ENCODE results near the gene LPAR1. TPM values are rescaled to one million over a fixed set of nuclear protein-coding genes. Genes with fewer than 3 reads are reported as not detected.

The LPAR1 gene
- total and polyA plus RNA-seq, 2 of the 8 experiments (the other 6 are each of a cell fraction or from before 2014, with no cell fraction given), result 3.4 to 5.1 TPM

GRCh38 chr9:110837401-110838005 lies 200.8 kb downstream of the LPAR1 start:
- Histone ChIP-seq H3K4me2 (ENCODE audit: insufficient read depth in 1 of 2, low read depth in 2 of 2, low read length in 2 of 2) (no peak overlapping the region), H3K4me1 (replicated peaks in 1 of 4; ENCODE audit: control insufficient read depth in 3 of 4, insufficient read depth in 4 of 4, low read length in 3 of 4) (no peaks in the 10 kb centered on the region), H4K5ac (ENCODE audit: insufficient read length, low read depth, low read length) (no peak overlapping the region), H3K36me3 (ENCODE audit: control insufficient read depth in 2 of 4, insufficient read depth in 4 of 4, low read length in 3 of 4) (no peaks in the 10 kb centered on the region), H4K91ac (replicated peaks; ENCODE audit: insufficient read length, low read length) (no peak overlapping the region), H2BK20ac (ENCODE audit: low read length) (no peak overlapping the region), H3K23ac (ENCODE audit: insufficient read length) (no peak overlapping the region), H3K18ac (ENCODE audit: extremely low read depth, low read length) (no peak overlapping the region), H2BK5ac (ENCODE audit: low read depth, low read length) (no peak overlapping the region), H3K14ac (ENCODE audit: insufficient read length) (no peak overlapping the region), H2AFZ (ENCODE audit: low read length) (no peak overlapping the region), H3K23me2 (ENCODE audit: low read depth, low read length) (no peaks in the 10 kb centered on the region), H2BK12ac (ENCODE audit: low read depth, low read length) (no peak overlapping the region), H3K4me3 (ENCODE audit: extremely low read depth in 1 of 4, insufficient read depth in 2 of 4, low read depth in 3 of 4, low read length in 4 of 4) (no peak overlapping the region), H3K27ac (ENCODE audit: low read depth, low read length) (no peak overlapping the region), H4K8ac (ENCODE audit: extremely low read depth, insufficient read depth, low read length) (no peak overlapping the region), H3K4ac (replicated peaks; ENCODE audit: insufficient read length, low read depth, low read length) (no peak overlapping the region), H3K79me2 (ENCODE audit: control insufficient read depth in 1 of 2, insufficient read depth in 2 of 2, low read length in 2 of 2) (no peaks in the 10 kb centered on the region), H4K20me1 (replicated peaks in 1 of 2; ENCODE audit: control insufficient read depth in 1 of 2, insufficient read depth in 2 of 2, low read length in 2 of 2) (no peaks in the 10 kb centered on the region), H3K9me3 (ENCODE audit: insufficient read depth in 2 of 2, low read depth in 1 of 2, low read length in 1 of 2) (no peaks in the 10 kb centered on the region), H3K27me3 (replicated peaks in 1 of 4; ENCODE audit: control insufficient read depth in 3 of 4, extremely low read depth in 1 of 4, insufficient read depth in 3 of 4, low read length in 3 of 4) (no peaks in the 10 kb centered on the region), H3K79me1 (ENCODE audit: low read depth, low read length) (no peaks in the 10 kb centered on the region), H2AK5ac (ENCODE audit: low read depth, low read length) (no peak overlapping the region), H3K56ac (replicated peaks; ENCODE audit: insufficient read length, low read depth, low read length) (no peak overlapping the region), H2BK15ac (ENCODE audit: low read length) (no peak overlapping the region), H2BK120ac (replicated peaks; ENCODE audit: low read depth, low read length) (no peak overlapping the region), H3K9ac (replicated peaks in 1 of 4; ENCODE audit: extremely low read depth in 1 of 4, low read depth in 3 of 4, low read length in 3 of 4) (no peak overlapping the region)
- no peak for FAIRE-seq
- DNase-seq (ENCODE audit: low read depth in 1 of 2, low spot score in 2 of 2), result no peak
- ChIA-PET CTCF (ENCODE audit: partially characterized antibody) (no interaction called here), POLR2A (ENCODE audit: partially characterized antibody) (no interaction called here)
- WGBS, 2 experiments (ENCODE audit: extremely low coverage in 1 of 2, insufficient coverage in 1 of 2, insufficient read length in 1 of 2, insufficient replicate concordance in 2 of 2, low coverage in 1 of 2, low lambda C conversion rate in 2 of 2, missing lambda C conversion rate in 1 of 2), result 87% methylated on average over 2 of the region's 2 CpGs; no CpG with 5 or more reads in 1 of the 2 experiments
- TF ChIP-seq SP1 (IDR thresholded peaks at IDR 0.05; ENCODE audit: low read depth, low read length) (no peak), JUND (IDR thresholded peaks at IDR 0.05; ENCODE audit: low read length) (no peak), KDM5A (IDR thresholded peaks at IDR 0.05; ENCODE audit: low read length) (no peak), CEBPB (IDR thresholded peaks at IDR 0.05; ENCODE audit: low read depth, low read length) (no peak), SP4 (IDR thresholded peaks at IDR 0.05; ENCODE audit: low read length) (no peak), RBBP5 (IDR thresholded peaks at IDR 0.05; ENCODE audit: borderline replicate concordance, low read depth, low read length) (no peak), BRCA1 (IDR thresholded peaks at IDR 0.05; ENCODE audit: low read depth, low read length) (no peak), CBX5 (IDR thresholded peaks at IDR 0.05; ENCODE audit: low read depth, low read length) (no peak), KDM1A (IDR thresholded peaks at IDR 0.05; ENCODE audit: borderline replicate concordance, low read length) (no peak), EZH2 (IDR thresholded peaks at IDR 0.05; ENCODE audit: low read depth, low read length, severe bottlenecking) (no peak), RFX5 (IDR thresholded peaks at IDR 0.05; ENCODE audit: borderline replicate concordance, low read depth, low read length) (no peak), USF2 (IDR thresholded peaks at IDR 0.05; ENCODE audit: low read length) (no peak), POU5F1 (IDR thresholded peaks at IDR 0.05; ENCODE audit: low read depth, low read length) (no peak), ASH2L (IDR thresholded peaks at IDR 0.05; ENCODE audit: low read length) (no peak)
